GM21423 (cell line): ENCODE data around the gene RFX3.
A peak's percentile ranks its signal among the peaks of the same experiment; 100 is the strongest.

ENCODE experiments used
- ATAC-seq: cut with Tn5 transposase; IDR thresholded peaks from one replicate; pipeline ENCODE4 v1.9.1; 2021; ENCODE audit warnings: mild to moderate bottlenecking, moderate library complexity; ENCODE audit not compliant: unreplicated experiment

Gene RFX3

DNA sequence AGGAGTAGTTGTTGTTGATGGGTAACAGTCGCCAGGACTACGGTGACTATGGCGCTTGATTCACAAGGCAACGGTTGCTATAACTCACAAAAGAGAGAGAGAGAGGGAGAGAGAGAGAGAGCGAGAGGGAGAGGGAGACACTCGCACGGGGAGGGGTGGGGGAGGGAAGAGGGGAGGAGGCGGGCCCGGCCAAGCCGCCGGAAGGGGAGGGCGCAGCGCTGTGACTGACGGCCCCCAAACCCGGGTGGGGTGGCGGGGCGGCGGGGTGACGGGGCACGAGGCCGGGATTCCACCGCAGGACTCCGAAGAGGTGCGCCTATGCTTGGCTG is at the start of gene RFX3:
TSS of gene RFX3 (minus strand) at position 166 of the 329 bp plus-strand sequence. CDS start 130,413 bp downstream, outside the sequence.
- ATAC-seq = peak; percentile 41

DNA sequence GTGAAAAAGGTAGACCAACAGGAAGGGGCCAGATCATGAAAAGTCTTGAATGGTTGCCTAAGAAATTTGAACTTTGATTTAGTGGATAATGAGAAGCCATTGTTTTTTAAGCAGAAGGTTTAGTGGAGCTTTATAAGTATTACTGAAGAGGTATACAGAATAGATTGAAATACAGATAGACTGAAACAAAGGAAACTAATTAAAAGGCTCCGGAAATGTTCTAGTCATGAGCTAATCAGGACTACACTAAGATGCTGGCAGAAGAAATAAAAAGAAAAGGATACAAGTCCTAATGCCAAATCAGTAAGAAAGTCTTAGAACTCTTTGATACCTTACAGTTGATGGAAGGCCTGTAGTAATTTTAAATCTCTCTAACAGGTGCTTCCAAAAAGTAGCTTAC is 45.7 kb upstream of the RFX3 start:
- ATAC-seq = no peak

DNA sequence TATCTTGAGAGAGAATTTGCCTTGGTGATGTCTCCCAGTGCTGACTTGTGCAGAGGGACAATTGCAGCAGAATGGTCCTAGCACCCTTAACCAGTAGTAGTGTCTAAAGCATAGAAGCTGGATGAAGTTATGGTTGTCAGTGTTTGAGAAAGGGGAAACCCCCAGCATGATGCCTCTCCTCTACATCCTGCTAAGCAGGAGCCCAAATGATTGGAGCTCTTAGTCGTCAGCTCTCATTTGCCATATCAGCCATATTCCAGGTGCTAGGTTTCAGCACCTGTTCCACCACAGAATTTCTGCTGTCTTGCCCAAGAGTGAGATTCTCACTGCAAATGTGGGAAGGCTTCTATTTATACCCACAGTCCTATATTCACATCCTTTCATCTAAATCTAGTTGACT is 43.7 kb upstream of the RFX3 start:
- ATAC-seq = no peak

DNA sequence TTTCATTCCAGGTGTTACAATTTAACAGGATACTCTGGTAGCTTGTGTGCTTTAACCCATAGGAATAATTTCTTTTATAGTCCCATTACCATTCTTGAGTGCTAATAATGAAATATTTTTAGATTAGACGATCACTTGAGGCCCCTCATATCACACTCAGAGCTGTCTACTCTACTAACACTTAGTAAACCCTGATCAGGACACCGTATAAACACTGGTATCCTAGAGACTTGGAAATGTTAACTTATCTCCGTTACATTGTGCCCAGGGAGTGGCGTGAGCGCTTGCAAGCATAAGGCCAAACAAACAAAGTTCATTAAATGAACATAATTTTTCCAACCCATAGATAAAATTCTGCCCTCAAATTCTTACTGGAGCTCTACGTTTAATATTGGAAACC is 42.2 kb upstream of the RFX3 start:
- no peak for ATAC-seq

DNA sequence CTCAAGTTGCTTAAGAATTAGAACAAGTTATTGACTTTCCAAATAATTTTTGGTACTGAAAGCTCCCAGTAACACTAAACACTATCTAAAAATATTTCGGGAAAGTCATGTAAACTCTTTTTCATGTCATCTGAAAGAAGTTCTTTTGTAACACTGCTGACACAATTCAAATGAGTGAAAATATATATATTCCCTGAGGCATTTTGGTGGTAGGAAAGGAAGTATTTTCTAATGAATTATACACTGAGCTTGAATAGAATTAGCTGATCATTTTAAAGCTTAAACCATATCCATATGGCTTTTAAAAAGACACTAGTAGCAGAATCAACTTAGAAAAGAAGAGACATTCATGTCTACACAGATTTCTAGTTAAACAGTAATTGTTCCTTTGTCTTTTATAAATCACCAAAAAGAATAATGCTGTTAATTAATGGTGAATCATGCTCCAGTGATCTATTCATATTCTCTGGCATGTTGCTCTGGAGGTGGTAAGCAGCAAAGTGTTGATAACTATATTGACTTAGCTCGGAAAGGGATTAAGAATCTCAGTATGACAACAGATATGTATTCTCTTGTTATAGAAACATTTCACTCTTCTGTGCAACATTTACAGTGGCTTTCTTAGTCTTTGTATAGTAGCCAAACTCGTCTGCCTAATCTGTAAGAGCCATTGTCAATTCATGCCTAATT is 27.4 kb upstream of the RFX3 start:
- no peak for ATAC-seq

DNA sequence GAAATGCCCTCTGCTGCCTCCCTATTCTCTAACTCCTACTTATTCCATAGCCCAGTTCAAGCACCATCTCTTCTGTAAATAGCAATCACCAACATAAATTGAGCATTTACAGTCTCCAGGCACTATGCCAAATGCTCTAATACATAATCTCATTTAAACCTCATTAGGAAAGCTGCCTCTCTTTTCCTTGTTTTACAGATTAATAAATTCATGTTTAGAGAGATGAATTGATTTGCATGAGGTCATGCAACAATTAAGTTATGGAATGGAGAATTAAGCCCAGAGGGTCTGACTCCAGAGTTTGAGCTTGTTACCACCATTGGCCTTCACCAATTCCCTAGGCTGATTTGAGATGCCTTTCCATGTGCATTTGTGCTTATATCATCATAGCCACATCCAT is 23.4 kb upstream of the RFX3 start:
- ATAC-seq = no peak

DNA sequence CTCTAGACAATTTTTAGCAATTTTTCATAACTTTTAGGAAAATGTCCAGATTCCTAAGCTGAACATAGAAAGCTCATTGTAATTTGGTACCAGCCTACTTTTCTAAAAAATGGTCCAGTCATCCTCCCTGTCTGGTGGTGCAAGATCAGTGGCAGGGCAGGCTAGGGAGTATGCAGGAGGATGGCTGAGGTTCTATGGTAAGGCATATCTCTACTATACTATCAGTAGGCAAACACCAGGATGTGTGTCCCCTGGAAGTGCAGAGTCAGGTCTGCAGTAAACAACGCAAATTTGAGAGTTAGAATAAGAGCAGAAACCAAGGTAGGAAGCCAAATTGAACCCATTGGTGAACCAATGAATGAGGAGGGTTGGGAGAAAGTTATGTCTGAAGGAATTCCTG is 22.8 kb upstream of the RFX3 start:
- no peak for ATAC-seq

DNA sequence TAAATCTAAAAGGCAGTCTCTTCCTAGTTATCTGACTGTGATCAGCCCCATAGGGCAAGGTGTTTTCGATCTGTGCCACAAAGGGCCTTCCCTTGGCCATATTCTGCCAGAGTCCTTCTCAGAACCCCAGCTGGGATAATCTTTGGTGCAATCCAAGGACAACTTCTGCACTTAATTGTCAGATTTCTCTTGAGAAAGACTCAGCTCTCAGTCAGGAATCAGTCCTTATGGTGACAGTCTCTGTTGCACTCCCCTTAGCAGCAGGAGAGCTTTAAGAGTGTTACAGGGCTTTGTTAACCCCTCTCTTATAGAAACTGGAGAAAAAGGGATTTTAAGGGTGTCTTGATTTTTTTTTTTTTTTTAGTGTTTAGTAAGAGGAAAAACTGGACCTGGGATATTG is 15.4 kb upstream of the RFX3 start:
- ATAC-seq = no peak

DNA sequence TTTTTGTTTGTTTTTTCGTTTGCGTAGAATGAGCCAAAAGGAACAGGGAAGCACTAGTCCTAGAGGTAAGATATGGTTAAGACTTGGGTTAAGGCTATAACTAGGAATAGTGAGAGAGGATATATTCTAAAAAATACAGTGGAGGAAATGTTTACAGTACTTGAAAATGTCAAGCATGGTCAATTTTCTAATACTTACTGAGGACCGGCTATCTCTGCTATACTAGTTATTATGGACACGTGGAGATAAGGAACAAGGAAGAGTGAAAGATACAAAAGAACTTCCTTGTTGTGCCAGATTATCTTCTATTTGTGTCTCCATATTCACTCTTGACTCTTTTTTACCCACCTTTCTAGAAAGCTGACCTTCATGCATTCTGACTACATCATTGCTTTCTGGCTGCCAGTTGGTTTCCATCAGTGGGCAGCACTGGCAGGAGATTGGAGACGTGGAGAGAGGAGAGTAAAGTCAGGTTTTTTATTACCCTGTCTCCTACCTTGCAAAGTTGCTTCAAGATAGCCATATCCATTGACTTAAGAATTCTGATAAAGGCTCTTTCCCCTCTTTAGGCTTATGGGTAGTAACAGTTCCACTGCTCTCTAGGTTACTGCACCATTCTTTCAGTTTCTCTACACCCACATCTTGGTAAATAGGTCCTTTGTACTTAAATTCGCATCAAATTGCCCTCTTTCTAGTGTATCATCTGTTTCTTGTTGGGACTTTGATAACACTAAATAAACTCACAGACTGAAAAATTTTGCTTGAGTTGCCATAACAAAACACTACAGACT is 9.0 kb upstream of the RFX3 start:
- ATAC-seq = no peak

DNA sequence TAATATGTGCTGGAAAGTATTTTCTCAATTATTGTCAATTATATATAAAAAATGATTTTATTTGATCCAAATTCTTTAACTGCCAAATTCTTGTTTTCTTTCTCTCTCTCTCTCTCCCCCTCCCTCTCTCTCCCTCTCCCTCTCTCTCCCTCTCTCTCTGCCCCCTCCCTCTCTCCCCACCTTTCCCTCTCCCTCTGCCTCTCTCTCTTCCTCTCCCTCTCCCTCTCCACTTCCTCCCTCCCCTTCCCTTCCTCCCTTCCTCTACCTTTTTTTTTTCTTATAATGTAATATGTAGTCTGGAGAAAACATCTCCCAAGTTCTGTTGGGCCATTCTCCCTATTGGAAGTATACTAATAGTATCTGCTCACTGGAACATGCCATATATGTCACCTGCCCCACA is 6.4 kb upstream of the RFX3 start:
- ATAC-seq = no peak

DNA sequence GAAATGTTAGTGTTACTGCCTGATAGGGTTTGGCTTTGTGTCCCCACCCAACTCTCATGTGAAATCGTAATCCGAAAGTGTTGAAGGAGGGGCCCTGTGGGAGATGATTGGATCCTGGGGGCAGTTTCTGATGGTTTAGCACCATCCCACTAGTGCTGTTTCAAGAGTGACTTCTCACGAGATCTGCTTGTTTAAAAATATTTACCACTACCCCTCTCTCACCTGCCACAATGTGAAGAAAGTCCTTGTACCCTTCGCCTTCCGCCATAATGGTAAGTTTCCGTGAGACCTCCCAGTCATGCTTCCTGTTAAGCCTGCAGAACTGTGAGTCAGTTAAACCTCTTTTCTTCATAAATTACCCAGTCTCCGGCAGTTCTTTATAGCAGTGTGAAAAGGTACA is 2.6 kb upstream of the RFX3 start:
- peak; percentile 16 for ATAC-seq

DNA sequence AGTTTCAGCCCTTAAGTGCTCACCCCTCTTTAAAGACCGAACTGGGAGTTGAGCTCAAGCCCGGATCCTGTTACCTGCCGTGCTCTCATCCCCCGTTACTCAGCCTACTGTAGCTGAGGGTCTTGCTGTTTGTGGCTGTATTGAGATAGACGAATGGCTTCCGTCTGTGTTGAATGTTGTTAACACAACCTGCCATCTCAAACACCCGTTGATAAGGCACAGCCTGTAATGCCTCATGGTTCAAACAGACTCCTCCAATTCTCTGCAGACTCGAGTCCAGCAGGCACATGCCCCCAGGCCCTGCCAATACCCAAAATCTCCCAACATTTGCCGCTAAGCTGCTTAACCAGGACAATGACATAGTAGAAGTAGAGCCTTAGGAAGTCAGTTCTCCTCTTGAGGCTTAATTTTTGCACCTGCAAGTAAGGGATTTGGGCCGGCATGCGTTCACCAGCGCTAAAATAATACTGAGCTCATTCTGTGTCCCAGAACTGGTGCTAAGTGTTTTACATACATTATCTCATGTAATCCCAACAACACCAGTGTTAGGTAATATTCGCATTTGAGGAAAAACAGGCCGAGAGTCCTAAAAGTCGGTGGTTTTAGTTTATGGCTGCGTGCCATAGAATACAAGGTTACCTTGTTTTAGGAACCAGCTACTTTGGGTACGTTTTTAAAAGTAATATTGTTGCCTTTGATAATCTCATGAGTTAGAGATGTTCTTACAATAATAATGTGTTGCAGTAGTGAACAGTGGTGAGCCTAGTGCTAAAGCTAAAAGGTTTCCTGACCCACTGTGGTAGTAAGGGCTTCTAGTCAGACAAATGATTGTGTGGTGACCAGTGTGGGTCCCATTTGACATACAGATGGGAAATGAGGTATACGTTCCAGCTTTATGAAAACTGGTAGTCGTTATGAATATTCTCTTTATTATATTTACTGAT is 1.5 kb upstream of the RFX3 start:
- ATAC-seq = no peak

DNA sequence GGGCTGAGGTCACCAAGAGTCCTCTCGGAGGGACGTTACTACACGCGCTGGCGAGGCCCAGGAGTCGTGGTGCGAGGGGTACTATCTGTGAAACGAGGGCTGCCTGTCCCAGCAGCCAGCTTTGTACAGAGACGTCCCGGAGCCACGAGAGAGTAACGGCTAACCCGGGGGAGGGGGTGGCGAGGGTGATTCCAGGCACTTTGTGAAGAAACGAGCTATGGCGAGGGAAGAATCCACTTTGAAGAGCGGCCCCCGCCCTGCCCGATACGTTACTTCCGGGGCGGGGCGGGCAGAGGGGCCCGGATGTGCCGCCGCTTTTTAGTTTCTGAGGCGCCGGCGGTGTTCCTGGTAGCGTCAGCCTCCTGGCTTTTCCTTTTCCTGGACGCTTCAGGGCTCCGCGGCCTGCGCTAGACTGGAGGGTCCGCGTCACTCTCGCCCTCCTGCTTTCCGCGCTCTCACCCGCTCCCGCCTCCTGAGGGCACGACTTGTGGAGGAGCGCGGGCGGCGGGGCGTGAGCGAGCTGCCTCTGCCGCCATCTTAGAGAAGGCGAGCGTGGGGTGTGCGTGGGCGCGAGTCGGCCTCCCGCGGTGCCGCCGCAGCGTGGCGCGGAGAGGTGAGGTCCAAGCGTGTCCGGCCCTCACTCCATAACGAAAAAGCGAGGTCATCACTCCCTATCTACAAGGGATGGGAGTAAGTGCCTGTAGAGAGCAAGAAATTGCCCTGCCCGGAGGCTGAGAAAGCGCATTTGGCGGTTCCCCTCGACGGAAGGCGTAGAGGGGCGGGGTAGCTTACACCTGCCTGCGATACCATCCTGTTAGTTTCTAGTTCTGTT is 580 bp upstream of the RFX3 start:
- peak; percentile 58 for ATAC-seq

DNA sequence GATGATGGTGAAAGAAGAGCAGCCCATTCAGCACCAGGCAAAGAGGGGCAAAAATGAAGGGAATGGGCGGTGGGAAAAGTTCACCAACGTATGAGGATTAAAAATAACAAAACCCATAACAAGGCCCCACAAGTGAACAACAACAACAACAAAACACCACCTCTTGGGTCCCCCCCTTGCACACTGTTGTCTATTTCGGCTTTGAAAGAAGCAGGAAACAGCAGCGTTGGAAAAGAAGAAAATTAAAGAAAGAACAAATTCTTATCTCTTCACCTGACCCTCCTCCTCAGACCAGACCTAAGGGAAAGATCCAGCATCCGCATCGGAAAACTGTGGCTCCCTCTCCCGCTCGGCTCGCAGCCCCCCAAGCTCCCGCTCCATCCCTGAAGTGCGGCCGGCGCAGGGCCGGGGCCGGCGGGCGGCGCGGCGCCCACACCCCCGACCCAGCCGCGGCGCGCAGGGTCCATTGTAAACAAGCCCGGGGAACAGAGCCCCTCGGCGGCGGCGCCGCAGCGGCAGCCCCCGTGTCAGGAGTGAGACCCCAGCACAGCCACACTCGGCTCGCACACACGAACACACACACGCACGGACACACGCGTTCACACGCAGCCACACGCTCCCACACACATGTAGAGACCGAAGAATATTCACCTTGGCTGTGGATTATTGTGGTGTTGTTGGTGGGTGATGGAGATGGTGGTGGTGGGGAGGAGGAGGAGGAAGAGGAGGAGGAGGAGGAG is 535 bp downstream of the RFX3 start:
- no peak for ATAC-seq

DNA sequence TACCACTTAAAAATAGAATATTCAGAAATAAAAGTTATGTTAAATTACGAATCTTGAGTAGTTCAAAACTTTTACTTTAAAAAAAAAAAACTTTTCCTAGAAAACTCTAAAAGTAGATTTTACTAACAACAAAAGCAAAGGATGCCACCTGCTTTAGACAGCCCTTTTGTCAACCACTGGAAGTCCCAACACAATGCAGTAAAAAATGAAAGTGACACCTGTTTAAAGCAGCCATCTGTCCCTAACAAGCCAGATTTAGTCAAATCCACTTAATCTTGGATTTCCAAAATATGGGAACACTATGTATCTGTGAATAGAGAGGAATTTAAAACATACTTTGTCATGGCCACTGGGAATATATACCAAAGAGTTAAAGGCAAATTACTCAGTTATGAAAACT is 3.8 kb downstream of the RFX3 start:
- no peak for ATAC-seq

DNA sequence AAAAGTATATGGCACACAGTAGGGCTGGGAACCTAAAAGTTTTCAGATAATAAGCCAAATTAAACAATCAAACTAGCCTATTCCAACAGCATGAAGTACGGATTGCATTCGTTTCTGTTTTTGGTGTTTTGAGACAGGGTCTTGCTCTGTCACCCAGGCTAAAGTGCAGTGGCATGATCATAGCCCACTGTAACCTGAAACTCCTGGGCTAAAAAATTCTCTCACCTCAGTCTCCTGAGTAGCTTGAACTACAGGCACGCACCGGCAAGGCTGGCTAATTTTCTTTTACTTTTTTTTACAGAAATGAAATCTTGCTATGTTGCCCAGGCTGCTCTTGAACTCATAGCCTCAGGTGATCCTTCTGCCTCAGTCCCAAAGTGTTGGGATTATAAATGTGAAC is 5.2 kb downstream of the RFX3 start:
- ATAC-seq = no peak

DNA sequence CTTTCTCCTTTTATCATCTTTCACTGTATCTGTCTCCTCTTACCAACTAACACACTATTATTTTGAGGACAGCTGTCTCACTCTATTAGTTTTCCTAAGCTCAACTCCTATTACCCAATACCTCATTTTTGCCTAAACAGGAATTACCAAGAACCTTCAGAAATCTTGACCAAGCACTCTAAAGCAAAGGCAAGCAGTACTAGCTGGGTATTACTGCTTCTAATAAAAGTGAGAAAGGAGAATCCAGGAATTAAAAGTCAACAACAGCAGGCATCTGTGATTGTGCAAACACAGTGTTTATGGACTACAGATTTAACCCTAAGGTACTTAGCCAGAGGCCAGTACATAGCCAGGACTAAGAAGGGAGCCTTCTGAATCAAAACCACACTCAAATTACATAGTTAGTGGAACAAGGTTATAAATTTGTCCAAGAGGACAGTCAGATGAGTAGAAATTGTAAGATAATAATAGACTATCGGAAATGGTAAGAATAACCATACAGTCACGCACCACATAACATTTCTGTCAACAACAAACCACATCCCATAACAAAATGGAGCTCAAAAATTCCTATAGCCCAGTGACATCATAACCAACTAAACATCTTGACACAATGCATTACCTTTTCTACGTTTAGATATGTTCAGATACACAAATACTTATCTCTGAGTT is 8.3 kb downstream of the RFX3 start:
- ATAC-seq = no peak

DNA sequence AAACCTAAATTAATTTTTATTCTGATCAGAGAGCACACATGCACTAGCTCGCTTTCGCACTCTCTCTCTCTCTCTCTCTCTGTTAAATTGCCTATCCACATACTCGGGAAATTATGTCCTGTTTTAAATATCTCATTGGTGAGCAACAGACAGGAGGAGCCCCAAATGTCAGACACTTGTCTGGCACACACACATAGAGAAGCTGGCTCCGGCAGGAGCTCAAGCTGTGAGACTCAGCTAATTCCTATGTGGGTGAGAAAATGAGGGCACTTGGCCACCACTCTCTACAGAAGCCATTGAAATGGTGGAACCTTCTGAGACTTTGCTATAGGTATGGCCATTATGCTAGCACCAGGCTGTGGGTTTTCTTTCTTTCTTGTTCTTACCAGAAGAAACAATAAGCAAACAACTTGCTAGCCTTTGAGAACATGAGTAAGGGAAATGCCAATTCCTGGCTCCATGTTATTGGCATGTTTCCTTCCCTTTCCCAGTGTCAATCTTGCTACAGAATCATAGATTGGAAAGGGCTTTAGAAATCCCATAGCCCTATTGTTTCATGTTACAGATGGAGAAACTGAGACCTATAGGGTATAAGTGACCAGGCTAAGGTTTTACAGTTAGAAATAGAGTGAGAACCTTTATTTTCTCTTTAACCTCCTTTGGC is 9.0 kb downstream of the RFX3 start:
- ATAC-seq = no peak

DNA sequence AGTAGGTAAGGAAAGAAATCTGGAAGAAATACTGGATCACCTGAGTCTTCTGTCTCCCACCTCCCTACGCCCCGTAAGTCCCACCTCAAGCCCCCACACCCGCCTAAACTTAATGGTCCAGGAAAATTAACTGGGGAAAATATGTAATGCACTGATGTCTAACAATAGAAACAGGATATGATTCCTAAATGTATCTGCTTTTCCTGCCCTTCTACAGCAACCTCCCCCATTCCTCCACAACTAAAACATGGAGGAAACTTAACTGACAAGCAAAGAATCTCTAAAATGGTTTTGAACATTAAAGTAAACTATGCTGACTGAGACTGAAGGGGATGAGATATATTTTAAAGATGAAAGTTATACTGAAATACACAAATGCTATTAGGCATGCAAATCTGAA is 10.4 kb downstream of the RFX3 start:
- no peak for ATAC-seq
